ENCODE results near the gene ANKFN1.

- TF ChIP-seq POLR2A (IDR thresholded peaks at IDR 0.05): no peak
- TF ChIP-seq, protein P1, sequence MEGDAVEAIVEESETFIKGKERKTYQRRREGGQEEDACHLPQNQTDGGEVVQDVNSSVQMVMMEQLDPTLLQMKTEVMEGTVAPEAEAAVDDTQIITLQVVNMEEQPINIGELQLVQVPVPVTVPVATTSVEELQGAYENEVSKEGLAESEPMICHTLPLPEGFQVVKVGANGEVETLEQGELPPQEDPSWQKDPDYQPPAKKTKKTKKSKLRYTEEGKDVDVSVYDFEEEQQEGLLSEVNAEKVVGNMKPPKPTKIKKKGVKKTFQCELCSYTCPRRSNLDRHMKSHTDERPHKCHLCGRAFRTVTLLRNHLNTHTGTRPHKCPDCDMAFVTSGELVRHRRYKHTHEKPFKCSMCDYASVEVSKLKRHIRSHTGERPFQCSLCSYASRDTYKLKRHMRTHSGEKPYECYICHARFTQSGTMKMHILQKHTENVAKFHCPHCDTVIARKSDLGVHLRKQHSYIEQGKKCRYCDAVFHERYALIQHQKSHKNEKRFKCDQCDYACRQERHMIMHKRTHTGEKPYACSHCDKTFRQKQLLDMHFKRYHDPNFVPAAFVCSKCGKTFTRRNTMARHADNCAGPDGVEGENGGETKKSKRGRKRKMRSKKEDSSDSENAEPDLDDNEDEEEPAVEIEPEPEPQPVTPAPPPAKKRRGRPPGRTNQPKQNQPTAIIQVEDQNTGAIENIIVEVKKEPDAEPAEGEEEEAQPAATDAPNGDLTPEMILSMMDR (IDR thresholded peaks at IDR 0.05): no peak
- no peak for TF ChIP-seq POLR2AphosphoS5 (IDR thresholded peaks at IDR 0.05)
- no peak for TF ChIP-seq EP300 (IDR thresholded peaks at IDR 0.05)
Measured at GRCh38 chr17:56452461-56452860, 299.2 kb downstream of the ANKFN1 start.
